ENCODE results near the gene ANO6. TPM values are rescaled to one million over a fixed set of nuclear protein-coding genes. Genes with fewer than 3 reads are reported as not detected.

ANO6 gene
- total RNA-seq, 1 experiment from 2014 or later, result 59.3 TPM

- Histone ChIP-seq H3K4me3 (ENCODE audit: low read depth, low read length, poor library complexity, severe bottlenecking) (no peak overlapping the region), H3K27ac (ENCODE audit: low read depth, low read length, poor library complexity, severe bottlenecking) (no peak overlapping the region), H3K27me3 (replicated peaks; ENCODE audit: insufficient read depth, low read depth, low read length, poor library complexity) (no peaks in the 10 kb centered on the region), H3K9me3 (ENCODE audit: low read depth, low read length, poor library complexity, severe bottlenecking) (no peaks in the 10 kb centered on the region), H3K4me1 (ENCODE audit: insufficient read depth, low read length, poor library complexity, severe bottlenecking) (peaks cover 63% of the 10 kb centered on the region), H3K36me3 (ENCODE audit: insufficient read depth, low read length, poor library complexity, severe bottlenecking) (no peaks in the 10 kb centered on the region)
- TF ChIP-seq CTCF (conservative IDR thresholded peaks at IDR 0.05; ENCODE audit: low read depth, low read length) (no peak), EZH2 (IDR thresholded peaks at IDR 0.05; ENCODE audit: borderline replicate concordance, low read depth, low read length, poor library complexity, severe bottlenecking) (no peak)
- ChIA-PET CTCF (interaction anchor here (0.5 kb wide), 1 partner anchor 937 kb away, joined by 3 read pairs; no protein-coding TSS in a partner anchor), POLR2A (ENCODE audit: low non-redundant PET) (no interaction called here)
- intact Hi-C loops (cut with micrococcal nuclease; ENCODE audit: unreplicated experiment), result no loop called here
- no peak for DNase-seq (ENCODE audit: low spot score)
- no TSS peak for BruUV-seq (replicated peaks)
Measured at GRCh38 chr12:45220969-45221368, 5.1 kb downstream of the ANO6 start.

GRCh38 chr12:45223868-45224267, 8.0 kb downstream of the ANO6 start:
- Histone ChIP-seq H3K4me1 (ENCODE audit: insufficient read depth, low read length, poor library complexity, severe bottlenecking) (peaks cover 64% of the 10 kb centered on the region), H3K36me3 (ENCODE audit: insufficient read depth, low read length, poor library complexity, severe bottlenecking) (no peaks in the 10 kb centered on the region), H3K4me3 (ENCODE audit: low read depth, low read length, poor library complexity, severe bottlenecking) (no peak overlapping the region), H3K27me3 (replicated peaks; ENCODE audit: insufficient read depth, low read depth, low read length, poor library complexity) (no peaks in the 10 kb centered on the region), H3K27ac (ENCODE audit: low read depth, low read length, poor library complexity, severe bottlenecking) (peak overlapping the region; percentile 84), H3K9me3 (ENCODE audit: low read depth, low read length, poor library complexity, severe bottlenecking) (no peaks in the 10 kb centered on the region)
- no TSS peak for BruUV-seq (replicated peaks)
- no peak for TF ChIP-seq CTCF (conservative IDR thresholded peaks at IDR 0.05; ENCODE audit: low read depth, low read length)
- DNase-seq (ENCODE audit: low spot score), result no peak
- POLR2A ChIA-PET (ENCODE audit: low non-redundant PET), result no interaction called here
- intact Hi-C loops (cut with micrococcal nuclease; ENCODE audit: unreplicated experiment), result no loop called here
- CTCF ChIA-PET, result no interaction called here

GRCh38 chr12:45224311-45224710, 8.4 kb downstream of the ANO6 start:
- no peaks in the 10 kb centered on the region for H3K36me3 ChIP-seq (ENCODE audit: insufficient read depth, low read length, poor library complexity, severe bottlenecking)
- peak overlapping the region; percentile 11 for H3K4me3 ChIP-seq (ENCODE audit: low read depth, low read length, poor library complexity, severe bottlenecking)
- no peaks in the 10 kb centered on the region for H3K9me3 ChIP-seq (ENCODE audit: low read depth, low read length, poor library complexity, severe bottlenecking)
- ChIA-PET CTCF (interaction anchor here (0.6 kb wide), 1 partner anchor 42 kb away, joined by 9 read pairs; no protein-coding TSS in a partner anchor), POLR2A (ENCODE audit: low non-redundant PET) (no interaction called here)
- H3K27me3 ChIP-seq (replicated peaks; ENCODE audit: insufficient read depth, low read depth, low read length, poor library complexity), result no peaks in the 10 kb centered on the region
- intact Hi-C loops (cut with micrococcal nuclease; ENCODE audit: unreplicated experiment), result no loop called here
- H3K27ac ChIP-seq (ENCODE audit: low read depth, low read length, poor library complexity, severe bottlenecking), result peak overlapping the region; percentile 84
- no peak for DNase-seq (ENCODE audit: low spot score)
- TF ChIP-seq EZH2 (IDR thresholded peaks at IDR 0.05; ENCODE audit: borderline replicate concordance, low read depth, low read length, poor library complexity, severe bottlenecking), result no peak
- TF ChIP-seq CTCF (conservative IDR thresholded peaks at IDR 0.05; ENCODE audit: low read depth, low read length), result no peak
- BruUV-seq (replicated peaks), result no TSS peak
- H3K4me1 ChIP-seq (ENCODE audit: insufficient read depth, low read length, poor library complexity, severe bottlenecking), result peaks cover 59% of the 10 kb centered on the region
